ENCODE measurements around the gene POU2F1.

DNA sequence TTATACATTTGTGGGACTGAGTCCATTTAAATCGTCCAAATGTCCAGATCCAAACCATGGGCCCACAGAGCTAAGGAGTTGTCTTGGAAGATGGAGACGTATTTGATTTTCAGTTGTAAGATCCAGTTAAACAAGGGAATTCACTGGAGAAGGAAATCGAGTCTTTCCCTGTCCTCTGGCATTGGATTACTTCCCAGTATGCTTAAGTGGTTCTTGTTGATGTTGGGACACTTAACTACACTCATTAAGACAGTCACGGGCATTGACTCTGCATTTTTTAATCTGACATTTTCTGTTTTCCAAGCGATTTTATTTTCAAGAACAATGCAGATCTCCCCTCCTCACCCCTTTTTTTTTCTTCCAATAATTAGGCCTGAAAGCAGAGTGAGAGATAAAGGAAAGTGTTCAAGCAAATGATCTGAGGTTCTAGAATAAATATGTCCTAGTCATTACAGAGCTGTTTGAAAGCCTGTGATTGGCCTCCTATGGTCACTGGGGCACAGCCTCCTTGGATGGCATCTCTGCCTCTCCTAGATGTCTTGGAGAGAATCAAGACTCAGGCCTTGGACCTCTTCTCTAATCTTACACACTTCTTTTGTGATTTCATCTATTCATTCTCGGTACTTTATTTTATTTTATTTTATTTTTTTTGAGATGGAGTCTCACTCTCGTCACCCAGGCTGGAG is 248.7 kb downstream of the POU2F1 start:
- TF ChIP-seq CTCF (conservative IDR thresholded peaks at IDR 0.05; ENCODE audit: low read length) (no peak), EZH2phosphoT487 (IDR thresholded peaks at IDR 0.05; ENCODE audit: borderline replicate concordance, low read depth, low read length) (no peak)
